GM12872 (cell line): ENCODE measurements around the gene USP40.

Experiments
- CTCF ChIP-seq: IDR thresholded peaks from 3 replicates; pipeline ENCODE4 v1.5.1; 2011; ENCODE audit warnings: low read depth, mild to moderate bottlenecking, low read length, moderate library complexity; ENCODE audit not compliant: insufficient read depth

USP40 gene

DNA sequence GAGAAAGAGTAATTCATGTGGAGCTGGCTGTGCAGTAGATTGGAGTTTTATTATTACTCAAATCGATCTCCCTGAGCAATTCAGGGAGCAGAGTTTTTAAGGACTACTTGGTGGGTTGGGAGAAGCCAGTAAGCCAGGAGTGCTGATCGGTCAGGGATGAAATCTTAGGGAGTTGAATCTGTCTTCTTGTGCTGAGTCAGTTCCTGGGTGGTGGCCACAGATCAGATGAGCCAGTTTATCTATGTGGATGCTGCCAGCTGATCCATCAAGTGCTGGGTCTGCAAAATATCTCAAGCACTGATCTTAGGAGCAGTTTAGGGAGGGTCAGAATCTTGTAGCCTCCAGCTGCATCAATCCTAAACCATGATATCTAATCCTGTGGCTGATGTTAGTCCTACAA is 33.8 kb upstream of the USP40 start:
- TF ChIP-seq CTCF, result no peak

DNA sequence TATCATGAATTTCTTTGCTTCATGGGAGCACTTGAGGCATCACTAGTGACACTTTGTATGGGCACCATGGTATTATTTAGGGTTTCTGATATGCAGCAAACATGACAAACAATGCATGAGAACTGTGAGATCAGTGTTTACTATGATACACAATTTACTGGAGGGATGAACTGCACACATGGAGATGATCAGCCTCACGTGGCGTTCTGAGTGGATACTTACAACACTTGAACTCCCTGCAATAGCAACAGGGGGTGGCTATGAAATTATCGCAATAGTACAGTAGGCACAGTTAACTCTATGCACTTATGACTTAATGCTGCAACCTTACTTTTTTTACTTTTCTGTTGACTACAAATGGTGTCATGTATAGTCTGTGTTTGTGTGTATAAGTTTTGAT is 32.4 kb upstream of the USP40 start:
- no peak for TF ChIP-seq CTCF

DNA sequence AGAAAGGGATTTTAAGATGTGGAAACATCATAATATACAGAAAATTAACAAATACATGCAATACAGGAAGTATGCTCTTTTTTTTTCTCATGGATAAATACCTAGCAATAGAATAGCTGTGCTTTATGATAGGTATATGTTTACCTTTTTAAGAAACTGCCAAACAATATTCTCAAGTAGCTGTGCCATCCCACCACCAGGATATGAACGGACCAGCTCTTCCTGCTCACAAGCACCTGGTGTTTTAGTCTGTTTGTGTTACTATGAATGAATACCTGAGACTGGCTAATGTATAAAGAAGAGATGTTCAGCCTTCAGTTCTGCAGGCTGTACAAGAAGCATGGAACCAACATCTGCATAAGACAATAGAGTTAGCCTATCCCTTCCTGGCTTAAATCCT is 30.9 kb upstream of the USP40 start:
- TF ChIP-seq CTCF, result no peak

GRCh38 chr2:233593201-233593600 is 26.6 kb upstream of the USP40 start:
- no peak for TF ChIP-seq CTCF

- no peak for TF ChIP-seq CTCF
Observed at GRCh38 chr2:233588400-233588799, 21.8 kb upstream of the USP40 start.

GRCh38 chr2:233584210-233584609 is 17.6 kb upstream of the USP40 start:
- no peak for TF ChIP-seq CTCF

DNA sequence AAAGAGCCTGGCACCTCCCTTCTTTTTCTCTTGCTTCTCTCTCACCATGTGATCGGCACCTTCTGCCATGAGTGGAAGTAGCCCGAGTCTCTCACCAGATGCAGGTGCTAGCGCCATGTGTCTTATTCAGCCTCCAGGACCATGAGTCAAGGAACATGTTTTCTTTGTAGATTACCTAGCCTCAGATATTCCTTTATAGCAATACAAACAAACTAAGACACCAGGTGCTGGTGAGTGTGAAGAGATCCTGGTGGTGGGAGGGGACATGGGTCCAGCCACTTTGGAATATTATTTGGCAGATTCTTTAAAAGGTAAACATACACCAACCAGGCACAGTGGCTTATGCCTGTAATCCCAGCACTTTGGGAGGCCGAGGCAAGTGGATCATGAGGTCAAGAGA is 5.9 kb upstream of the USP40 start:
- no peak for TF ChIP-seq CTCF

GRCh38 chr2:233571462-233571861 is 4.9 kb upstream of the USP40 start:
- TF ChIP-seq CTCF, result no peak
